PC-3 (cell line): ENCODE data around the gene TNKS1BP1. TPM values are rescaled to one million over a fixed set of nuclear protein-coding genes. Genes with fewer than 3 reads are reported as not detected.
"Not testable (repeated sequence)": the region's sequence is repeated elsewhere in the genome, so short reads cannot be mapped to it uniquely, and the experiment has no call there.

Experiments
- ATAC-seq: fragments of 200-7000 bp; cut with Tn5 transposase; 2 replicates; pipeline ENCODE4 v1.9.1; 2020; ENCODE audit warnings: mild to moderate bottlenecking, moderate library complexity
- BruUV-seq: library from RNA; stranded (reverse); fragments of 400-500 nt; replicated peaks from 2 replicates; lab custom pipeline; 2021; lab: Mats Ljungman, UMichigan
- CTCF ChIA-PET: fragments of 300-600 bp; sonication (Branson Sonifier 250); formaldehyde crosslinking; loops from one replicate; lab custom pipeline; 2022; ENCODE audit warnings: antibody characterized with exemption; lab: Charles Lee
- POLR2A ChIA-PET: fragments of 300-600 bp; sonication (Branson Sonifier 250); formaldehyde crosslinking; loops from one replicate; lab custom pipeline; 2022; ENCODE audit warnings: antibody characterized with exemption; ENCODE audit not compliant: unreplicated experiment; lab: Charles Lee
- DNase-seq: peaks from one replicate; pipeline ENCODE4 v3.0.0-alpha.2; 2015
- H2AFZ ChIP-seq: fragments of 300-600 bp; sonication (generic); 2 replicates; pipeline ENCODE4 v1.6.0; 2016; ENCODE audit warnings: antibody characterized with exemption, low read length
- H3F3A ChIP-seq: fragments of 300-600 bp; sonication (generic); one replicate; pipeline ENCODE4 v1.6.0; 2017; ENCODE audit warnings: antibody characterized with exemption, low read length, control low read depth, mild to moderate bottlenecking; ENCODE audit not compliant: unreplicated experiment
- H3K27ac ChIP-seq: fragments of 300-600 bp; sonication (generic); 2 replicates; pipeline ENCODE4 v1.5.1; 2016; ENCODE audit warnings: mild to moderate bottlenecking, low read length
- H3K27me3 ChIP-seq: fragments of 300-600 bp; sonication (generic); 2 replicates; pipeline ENCODE4 v1.6.1; 2016; ENCODE audit warnings: low read length, mixed read lengths
- H3K36me3 ChIP-seq: fragments of 300-600 bp; sonication (generic); 2 replicates; pipeline ENCODE4 v1.6.1; 2016; ENCODE audit warnings: low read depth, mixed run types, low read length, mixed read lengths
- H3K4me1 ChIP-seq: fragments of 300-600 bp; sonication (generic); 2 replicates; pipeline ENCODE4 v1.5.1; 2016; ENCODE audit warnings: low read length; ENCODE audit not compliant: insufficient read depth
- H3K4me2 ChIP-seq: fragments of 300-600 bp; sonication (generic); 2 replicates; pipeline ENCODE4 v1.6.0; 2016; ENCODE audit warnings: low read length
- H3K4me3 ChIP-seq: fragments of 300-600 bp; sonication (generic); 2 replicates; pipeline ENCODE4 v1.5.1; 2016; ENCODE audit warnings: mild to moderate bottlenecking, low read length, mixed read lengths
- H3K79me2 ChIP-seq: fragments of 300-600 bp; sonication (generic); 2 replicates; pipeline ENCODE4 v1.6.1; 2017; ENCODE audit warnings: low read length, mixed read lengths
- H3K9ac ChIP-seq: fragments of 300-600 bp; sonication (generic); 2 replicates; pipeline ENCODE4 v1.6.0; 2016; ENCODE audit warnings: mild to moderate bottlenecking, low read length
- H3K9me2 ChIP-seq: fragments of 300-600 bp; sonication (generic); replicated peaks from 2 replicates; pipeline ENCODE4 v1.6.1; 2016; ENCODE audit warnings: mixed run types, low read length, mixed read lengths
- H3K9me3 ChIP-seq: fragments of 300-600 bp; sonication (generic); 2 replicates; pipeline ENCODE4 v1.6.1; 2016; ENCODE audit warnings: low read length, mixed read lengths
- H4K20me1 ChIP-seq: fragments of 300-600 bp; sonication (generic); 2 replicates; pipeline ENCODE4 v1.6.1; 2016; ENCODE audit warnings: low read length, mixed read lengths
- EZH2 ChIP-seq: fragments of 300-600 bp; sonication (generic); IDR thresholded peaks from one replicate; pipeline ENCODE4 v1.6.1; 2017; ENCODE audit warnings: antibody characterized with exemption, mild to moderate bottlenecking, low read length; ENCODE audit not compliant: unreplicated experiment
- EZH2phosphoT487 ChIP-seq: fragments of 300-600 bp; sonication (generic); IDR thresholded peaks from 2 replicates; pipeline ENCODE4 v1.6.1; 2018; ENCODE audit warnings: mild to moderate bottlenecking, antibody characterized with exemption, low read length, borderline replicate concordance
- intact Hi-C: fragments of 100-400 bp; cut with micrococcal nuclease; formaldehyde crosslinking; loops from 2 replicates; pipeline ENCODE4 v1.9.0; 2023
- total RNA-seq: library from RNA; depleted of rRNA; stranded (reverse); fragments of >200 nt; gene quantifications from 2 replicates; pipeline ENCODE4 v1.2.3, GENCODE V29; 2014
- TF ChIP-seq, protein P1 (sequence below): fragments of 300-600 bp; sonication (generic); conservative IDR thresholded peaks from 2 replicates; pipeline ENCODE4 v1.5.1; 2017; ENCODE audit warnings: antibody characterized with exemption, low read depth, mild to moderate bottlenecking, low read length

The TNKS1BP1 gene
- total RNA-seq, 1 experiment from 2014 or later, result 89.6 TPM

DNA sequence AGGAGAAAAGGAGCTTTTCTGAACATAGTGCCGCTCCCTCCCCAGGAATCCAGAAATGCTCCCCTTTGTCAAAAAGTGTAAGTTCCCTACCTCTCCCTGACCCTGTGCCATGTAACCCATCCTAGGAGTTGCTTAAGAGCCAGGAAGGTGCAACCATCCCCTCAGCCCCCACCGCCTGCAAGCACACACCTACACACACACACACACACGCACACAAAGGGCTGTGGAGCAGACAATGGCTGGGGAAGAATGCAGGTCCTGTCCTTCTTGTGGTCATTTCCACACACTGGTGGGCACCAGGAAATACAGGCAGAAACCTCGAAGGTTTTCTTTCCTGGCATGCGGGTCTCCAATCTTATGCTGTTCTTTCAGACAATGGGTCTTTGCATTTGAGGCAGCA lies 14.6 kb upstream of the TNKS1BP1 start:
- ATAC-seq (no peak), DNase-seq (no peak)
- H3K9me2 ChIP-seq, result no peaks in the 10 kb centered on the region
- no TSS peak for BruUV-seq
- no peak overlapping the region for H3K4me2 ChIP-seq
- ChIA-PET POLR2A (no interaction called here), CTCF (no interaction called here)
- H3K79me2 ChIP-seq, result peaks cover 22% of the 10 kb centered on the region
- no peak overlapping the region for H2AFZ ChIP-seq
- no peak overlapping the region for H3K27ac ChIP-seq
- no peaks in the 10 kb centered on the region for H3K36me3 ChIP-seq
- TF ChIP-seq EZH2phosphoT487 (no peak), EZH2 (no peak)
- TF ChIP-seq, protein P1, sequence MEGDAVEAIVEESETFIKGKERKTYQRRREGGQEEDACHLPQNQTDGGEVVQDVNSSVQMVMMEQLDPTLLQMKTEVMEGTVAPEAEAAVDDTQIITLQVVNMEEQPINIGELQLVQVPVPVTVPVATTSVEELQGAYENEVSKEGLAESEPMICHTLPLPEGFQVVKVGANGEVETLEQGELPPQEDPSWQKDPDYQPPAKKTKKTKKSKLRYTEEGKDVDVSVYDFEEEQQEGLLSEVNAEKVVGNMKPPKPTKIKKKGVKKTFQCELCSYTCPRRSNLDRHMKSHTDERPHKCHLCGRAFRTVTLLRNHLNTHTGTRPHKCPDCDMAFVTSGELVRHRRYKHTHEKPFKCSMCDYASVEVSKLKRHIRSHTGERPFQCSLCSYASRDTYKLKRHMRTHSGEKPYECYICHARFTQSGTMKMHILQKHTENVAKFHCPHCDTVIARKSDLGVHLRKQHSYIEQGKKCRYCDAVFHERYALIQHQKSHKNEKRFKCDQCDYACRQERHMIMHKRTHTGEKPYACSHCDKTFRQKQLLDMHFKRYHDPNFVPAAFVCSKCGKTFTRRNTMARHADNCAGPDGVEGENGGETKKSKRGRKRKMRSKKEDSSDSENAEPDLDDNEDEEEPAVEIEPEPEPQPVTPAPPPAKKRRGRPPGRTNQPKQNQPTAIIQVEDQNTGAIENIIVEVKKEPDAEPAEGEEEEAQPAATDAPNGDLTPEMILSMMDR, result no peak
- H4K20me1 ChIP-seq, result no peaks in the 10 kb centered on the region
- no peaks in the 10 kb centered on the region for H3F3A ChIP-seq
- intact Hi-C loops, result no loop called here
- H3K4me3 ChIP-seq, result no peak overlapping the region
- H3K27me3 ChIP-seq, result no peaks in the 10 kb centered on the region
- peaks cover 15% of the 10 kb centered on the region for H3K4me1 ChIP-seq
- no peaks in the 10 kb centered on the region for H3K9me3 ChIP-seq
- H3K9ac ChIP-seq, result no peak overlapping the region

DNA sequence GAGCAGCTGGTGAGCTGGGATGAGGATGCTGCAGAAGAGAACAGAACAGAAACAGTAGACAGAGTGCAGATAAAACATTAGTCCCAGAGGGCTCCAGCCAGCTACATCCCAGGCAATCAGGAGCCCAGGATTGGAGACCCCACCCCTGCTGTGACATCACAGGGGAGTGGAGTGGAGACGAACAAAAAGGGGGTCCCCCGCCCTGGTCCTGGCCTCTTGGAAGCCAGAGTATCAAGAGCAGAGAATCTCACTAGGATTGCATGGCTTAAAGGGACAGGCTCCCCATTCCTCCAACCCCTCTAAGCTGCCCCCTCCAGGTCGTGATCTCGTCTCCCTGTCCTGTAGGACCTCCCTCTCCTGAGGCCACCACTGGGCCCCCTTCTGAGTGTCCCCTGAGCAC lies 13.4 kb upstream of the TNKS1BP1 start, which contains the start of gene P2RX3:
Gene P2RX3 (plus strand): TSS at position 211 of the 400 bp plus-strand sequence. CDS start 199 bp downstream, outside the sequence.
- ATAC-seq (no peak), DNase-seq (no peak)
- Histone ChIP-seq H3K27ac (no peak within 1 kb of the TSS), H3K79me2 (peaks cover 34% of the 10 kb centered on the region), H3K4me1 (peaks cover 23% of the 10 kb centered on the region), H3K9me2 (no peaks in the 10 kb centered on the region), H3F3A (no peaks in the 10 kb centered on the region), H3K9me3 (no peaks in the 10 kb centered on the region), H2AFZ (no peak within 1 kb of the TSS), H4K20me1 (no peaks in the 10 kb centered on the region), H3K4me2 (no peak within 1 kb of the TSS), H3K4me3 (no peak within 1 kb of the TSS), H3K9ac (no peak within 1 kb of the TSS), H3K27me3 (no peaks in the 10 kb centered on the region), H3K36me3 (peaks cover 9% of the 10 kb centered on the region; the same call in 1 of the 2 replicates)
- TF ChIP-seq, protein P1, result no peak
- no peak for TF ChIP-seq EZH2phosphoT487
- TF ChIP-seq EZH2, result no peak
- no TSS peak for BruUV-seq
- POLR2A ChIA-PET, result no interaction called here
- intact Hi-C loops, result no loop called here
- CTCF ChIA-PET, result no interaction called here

DNA sequence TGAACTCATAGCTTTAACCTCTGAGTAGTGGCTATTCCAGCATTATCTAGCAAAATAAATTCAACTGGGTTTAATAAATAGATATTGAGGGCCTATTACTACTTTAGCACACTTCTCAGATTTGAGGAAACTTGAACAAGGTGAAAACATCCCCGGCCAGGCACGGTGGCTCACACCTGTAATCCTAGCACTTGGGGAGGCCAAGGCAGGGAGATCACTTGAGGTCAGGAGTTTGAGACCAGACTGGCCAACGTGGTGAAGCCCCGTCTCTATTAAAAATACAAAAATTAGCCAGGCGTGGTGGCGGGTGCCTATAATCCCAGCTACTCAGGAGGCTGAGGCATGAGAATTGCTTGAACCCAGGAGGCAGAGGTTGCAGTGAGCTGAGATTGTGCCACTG lies 12.1 kb upstream of the TNKS1BP1 start:
- Histone ChIP-seq H3K4me1 (peaks cover 23% of the 10 kb centered on the region), H2AFZ (peak overlapping the region; percentile 98), H3K79me2 (peaks cover 46% of the 10 kb centered on the region), H3K36me3 (peaks cover 22% of the 10 kb centered on the region)
- ATAC-seq, BruUV-seq, H3K27me3 ChIP-seq, H3K9me2 ChIP-seq, DNase-seq, POLR2A ChIA-PET, H3K9ac ChIP-seq, H4K20me1 ChIP-seq, H3K9me3 ChIP-seq, CTCF ChIA-PET, H3K4me2 ChIP-seq, H3K27ac ChIP-seq, H3K4me3 ChIP-seq, intact Hi-C loops, H3F3A ChIP-seq: not testable (repeated sequence)
